Transverse colon (tissue), 4 donors: ENCODE results near the gene ATG2A. TPM values are rescaled to one million over a fixed set of nuclear protein-coding genes. Genes with fewer than 3 reads are reported as not detected.

ENCODE experiments used
- DNase-seq: peaks from one replicate; pipeline ENCODE4 v3.0.0-alpha.2; 2019
- H3K27ac ChIP-seq, 4 donors: fragments of 200-600 bp; sonication (generic); 2 replicates each; pipeline ENCODE4 v1.5.1; 2016 to 2018; ENCODE audit warnings: inconsistent platforms in 4 of 4
- H3K27me3 ChIP-seq: fragments of 200-600 bp; sonication (generic); 2 replicates; pipeline ENCODE4 v1.5.1; 2017; ENCODE audit warnings: inconsistent platforms
- H3K36me3 ChIP-seq, 4 donors: fragments of 200-600 bp; sonication (generic); 2 replicates each; pipeline ENCODE4 v1.5.1; 2017 to 2019; ENCODE audit warnings: inconsistent platforms in 4 of 4
- H3K4me1 ChIP-seq, 4 donors: fragments of 200-600 bp; sonication (generic); 2 replicates each; pipeline ENCODE4 v1.5.1; 2017 to 2020; ENCODE audit warnings: inconsistent platforms in 4 of 4
- H3K4me3 ChIP-seq, 4 donors: fragments of 200-600 bp; sonication (generic); 1 replicate in 1 of 4; 2 replicates in 3 of 4; pipeline versions ENCODE4 v1.5.1 to v1.6.1; 2017 to 2019; ENCODE audit warnings: inconsistent platforms in 4 of 4
- H3K9me3 ChIP-seq, 2 donors: fragments of 200-600 bp; sonication (generic); 2 replicates each; pipeline ENCODE4 v1.5.1; 2017 to 2019; ENCODE audit warnings: inconsistent platforms in 2 of 2
- EP300 ChIP-seq: sonication (generic); formaldehyde crosslinking; IDR thresholded peaks from one replicate; pipeline ENCODE4 v1.6.1; 2017; ENCODE audit warnings: antibody characterized with exemption, low read depth
- POLR2A ChIP-seq: fragments of 450-650 bp; IDR thresholded peaks from one replicate; pipeline ENCODE4 v1.6.1; 2016; ENCODE audit warnings: antibody characterized with exemption, mild to moderate bottlenecking, moderate library complexity
- POLR2AphosphoS5 ChIP-seq, 3 donors: sonication (generic); formaldehyde crosslinking; IDR thresholded peaks; one replicate each; pipeline ENCODE4 v1.6.1; 2016; ENCODE audit warnings: antibody characterized with exemption in 3 of 3
- WGBS, 2 donors: methylation state at CpG; one replicate each; pipeline ENCODE4 v1.1.5; 2018; ENCODE audit warnings: low coverage in 1 of 2; 5-methylcytosine and 5-hydroxymethylcytosine counted together
- in situ Hi-C, 4 donors: fragments of 200-750 bp; cut with MboI; loops; one replicate each; pipeline versions ENCODE4 v1.15.0 to v1.15.1; 2017; ENCODE audit warnings: low sequenced_read_pairs in 3 of 4, low pct_ligation_motif_present in 1 of 4, low pct_unique_long_range_greater_than_20kb in 1 of 4
- intact Hi-C: fragments of 100-400 bp; cut with DNase I; formaldehyde crosslinking; loops from one replicate; pipeline ENCODE4 v1.15.1; 2023; ENCODE audit warnings: low total_unique reads
- total RNA-seq, 4 donors: library from RNA; depleted of rRNA; stranded (reverse); fragments of >200 nt; gene quantifications; one replicate each; pipeline ENCODE4 v1.1.0, GENCODE V29; 2016
- TF ChIP-seq, protein P1 (sequence below), 5 experiments: fragments of 200-600 bp in 3 of 5; fragments of 450-650 bp in 2 of 5; sonication (generic) in 3 of 5; IDR thresholded peaks; 1 replicate in 2 of 5; 2 replicates in 3 of 5; pipeline ENCODE4 v1.5.1; 2016 to 2017; ENCODE audit warnings: antibody characterized with exemption in 5 of 5, inconsistent platforms in 3 of 5, mild to moderate bottlenecking in 2 of 5, moderate library complexity in 1 of 5

The ATG2A gene
- total RNA-seq, 4 donors from 2014 or later: 30.1 to 82.3 (median 46.4) TPM

DNA sequence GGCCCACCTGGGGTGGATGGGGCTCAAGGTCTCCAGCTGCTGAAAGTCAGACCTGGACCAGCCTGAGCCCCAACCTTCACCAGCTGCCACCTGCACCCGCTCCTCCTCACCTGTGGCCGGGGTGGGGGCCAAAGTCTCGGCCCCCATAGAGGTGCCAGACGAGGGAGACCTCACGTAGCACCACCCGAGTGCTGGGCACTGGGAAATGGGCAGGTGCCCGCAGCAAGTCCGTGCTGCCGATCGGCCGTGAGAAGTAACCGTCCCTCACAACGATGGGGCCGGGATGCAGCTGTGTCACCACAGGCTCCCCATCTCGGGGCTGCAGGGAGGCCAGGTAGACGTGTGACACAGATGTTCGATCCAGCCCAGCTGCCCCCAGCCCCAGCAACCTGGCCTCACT, 16.2 kb downstream of the ATG2A start:
- intact Hi-C loops (no loop called here), in situ Hi-C loops (no loop called here)
- H3K27ac ChIP-seq: no peak overlapping the region
- no peaks in the 10 kb centered on the region for H3K9me3 ChIP-seq
- no peaks in the 10 kb centered on the region for H3K27me3 ChIP-seq
- no peaks in the 10 kb centered on the region for H3K4me1 ChIP-seq
- 94 to 100% methylated on average over 2 to 17 of the region's 17 CpGs for WGBS, 2 donors
- TF ChIP-seq POLR2A (no peak), POLR2AphosphoS5 (IDR thresholded peaks at IDR 0.05) (no peak), EP300 (no peak)
- TF ChIP-seq, protein P1, sequence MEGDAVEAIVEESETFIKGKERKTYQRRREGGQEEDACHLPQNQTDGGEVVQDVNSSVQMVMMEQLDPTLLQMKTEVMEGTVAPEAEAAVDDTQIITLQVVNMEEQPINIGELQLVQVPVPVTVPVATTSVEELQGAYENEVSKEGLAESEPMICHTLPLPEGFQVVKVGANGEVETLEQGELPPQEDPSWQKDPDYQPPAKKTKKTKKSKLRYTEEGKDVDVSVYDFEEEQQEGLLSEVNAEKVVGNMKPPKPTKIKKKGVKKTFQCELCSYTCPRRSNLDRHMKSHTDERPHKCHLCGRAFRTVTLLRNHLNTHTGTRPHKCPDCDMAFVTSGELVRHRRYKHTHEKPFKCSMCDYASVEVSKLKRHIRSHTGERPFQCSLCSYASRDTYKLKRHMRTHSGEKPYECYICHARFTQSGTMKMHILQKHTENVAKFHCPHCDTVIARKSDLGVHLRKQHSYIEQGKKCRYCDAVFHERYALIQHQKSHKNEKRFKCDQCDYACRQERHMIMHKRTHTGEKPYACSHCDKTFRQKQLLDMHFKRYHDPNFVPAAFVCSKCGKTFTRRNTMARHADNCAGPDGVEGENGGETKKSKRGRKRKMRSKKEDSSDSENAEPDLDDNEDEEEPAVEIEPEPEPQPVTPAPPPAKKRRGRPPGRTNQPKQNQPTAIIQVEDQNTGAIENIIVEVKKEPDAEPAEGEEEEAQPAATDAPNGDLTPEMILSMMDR (IDR thresholded peaks at IDR 0.05): no peak
- DNase-seq: no peak
- peaks cover 0 to 41% (median 11%) of the 10 kb centered on the region in 4 donors for H3K36me3 ChIP-seq
- H3K4me3 ChIP-seq: no peak overlapping the region

DNA sequence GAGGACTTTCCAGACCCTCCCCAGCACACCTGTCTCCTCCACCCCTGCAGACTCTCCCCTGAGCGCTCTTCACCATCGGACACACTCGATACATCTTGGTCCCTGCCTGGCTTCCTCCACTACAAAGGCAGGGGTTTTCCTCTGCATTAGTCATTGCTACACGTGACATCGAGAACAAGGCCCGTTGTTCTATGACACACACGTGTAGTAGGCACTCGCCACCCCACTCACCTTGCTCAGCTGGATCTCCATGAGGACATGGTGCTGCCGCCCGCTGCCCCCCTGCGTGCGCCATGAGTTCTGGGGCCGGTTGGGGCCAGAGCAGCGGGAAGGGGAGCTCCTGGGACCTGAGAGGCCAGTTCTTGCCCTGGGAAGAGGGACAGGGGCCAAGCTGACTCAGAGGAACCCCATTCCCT, 16.7 kb downstream of the ATG2A start:
- H3K4me1 ChIP-seq: no peaks in the 10 kb centered on the region
- intact Hi-C loops: no loop called here
- no peak for TF ChIP-seq POLR2AphosphoS5 (IDR thresholded peaks at IDR 0.05)
- TF ChIP-seq POLR2A: no peak
- TF ChIP-seq EP300: no peak
- TF ChIP-seq, protein P1 (IDR thresholded peaks at IDR 0.05): no peak
- H3K36me3 ChIP-seq: peaks cover 0 to 41% (median 11%) of the 10 kb centered on the region in 4 donors
- H3K27ac ChIP-seq: no peak overlapping the region
- 81 to 100% methylated on average over 1 to 14 of the region's 14 CpGs for WGBS, 2 donors
- H3K9me3 ChIP-seq: no peaks in the 10 kb centered on the region
- H3K4me3 ChIP-seq: no peak overlapping the region
- no peaks in the 10 kb centered on the region for H3K27me3 ChIP-seq
- DNase-seq: no peak
- in situ Hi-C loops: no loop called here

DNA sequence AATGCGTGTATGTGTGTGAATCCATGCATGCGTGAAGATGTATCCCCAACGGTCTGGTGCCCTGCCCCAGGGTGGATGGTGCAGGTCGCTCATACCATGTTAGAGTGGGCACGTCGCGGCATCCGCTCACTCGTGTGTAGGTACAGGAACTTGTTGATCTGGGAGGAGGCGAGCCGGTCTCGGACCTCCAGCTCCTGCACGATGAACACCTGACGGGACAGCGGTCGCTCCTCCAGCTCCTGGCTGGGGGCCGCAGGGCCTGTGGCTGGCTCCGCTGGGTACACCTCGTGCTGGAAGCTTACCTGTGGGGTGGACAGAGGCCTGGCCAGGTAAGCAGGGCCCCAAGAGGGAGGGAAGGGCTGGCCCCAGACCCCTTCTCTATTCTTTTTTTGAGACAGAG, 18.5 kb downstream of the ATG2A start:
- intact Hi-C loops: loop anchor here (5.0 kb wide), 1 partner anchor 51 kb away; no protein-coding TSS in a partner anchor
- Histone ChIP-seq H3K27ac (no peak overlapping the region), H3K4me3 (no peak overlapping the region), H3K9me3 (no peaks in the 10 kb centered on the region), H3K36me3 (peaks cover 0 to 35% (median 11%) of the 10 kb centered on the region in 4 donors), H3K4me1 (peaks cover 11 to 12% (median 11%) of the 10 kb centered on the region in 4 donors), H3K27me3 (no peaks in the 10 kb centered on the region)
- no peak for DNase-seq
- TF ChIP-seq POLR2A (no peak), POLR2AphosphoS5 (IDR thresholded peaks at IDR 0.05) (no peak), EP300 (no peak)
- TF ChIP-seq, protein P1 (IDR thresholded peaks at IDR 0.05): no peak
- in situ Hi-C loops: loop anchor here in 1 of 4 donors (10.0 kb wide), 1 partner anchor 54 kb away; the partner anchor contains the start of gene CDC42BPG
- 93% methylated on average over 14 of the region's 19 CpGs; no CpG with 5 or more reads in 1 of the 2 donors for WGBS, 2 donors

- peaks cover 0 to 30% (median 11%) of the 10 kb centered on the region in 4 donors for H3K36me3 ChIP-seq
- no peak for DNase-seq
- peaks cover 11 to 12% (median 11%) of the 10 kb centered on the region in 4 donors for H3K4me1 ChIP-seq
- H3K27ac ChIP-seq: no peak overlapping the region
- no peaks in the 10 kb centered on the region for H3K9me3 ChIP-seq
- in situ Hi-C loops: loop anchor here in 1 of 4 donors (10.0 kb wide), 1 partner anchor 53 kb away; the partner anchor contains the start of gene CDC42BPG
- 96% methylated on average over 8 of the region's 9 CpGs; no CpG with 5 or more reads in 1 of the 2 donors for WGBS, 2 donors
- TF ChIP-seq POLR2AphosphoS5 (IDR thresholded peaks at IDR 0.05) (no peak), EP300 (no peak), POLR2A (no peak)
- TF ChIP-seq, protein P1 (IDR thresholded peaks at IDR 0.05): no peak
- intact Hi-C loops: loop anchor here (5.0 kb wide), 1 partner anchor 51 kb away; no protein-coding TSS in a partner anchor
- H3K4me3 ChIP-seq: no peak overlapping the region
- no peaks in the 10 kb centered on the region for H3K27me3 ChIP-seq
These were observed 18.9 kb downstream of the ATG2A start for GRCh38 chr11:64898076-64898445.
